CD4-positive, alpha-beta T cell treated with Interferon alpha-2 for 1 hour (primary cell): Measurements from ENCODE around the gene CELF3.
"Not testable (repeated sequence)": the region's sequence is repeated elsewhere in the genome, so short reads cannot be mapped to it uniquely, and the experiment has no call there.

Source experiments
- DNase-seq, 2 donors: peaks; one replicate each; pipeline ENCODE4 v3.0.0-alpha.2; 2020 to 2022

Gene CELF3

GRCh38 chr1:151693057-151693651 lies 23.4 kb downstream of the CELF3 start:
- peak in 1 of 2 donors; percentile 12 for DNase-seq

GRCh38 chr1:151692226-151692625 lies 24.4 kb downstream of the CELF3 start:
- no peak for DNase-seq

- DNase-seq, result no peak
Measured at GRCh38 chr1:151689494-151689893, 27.1 kb downstream of the CELF3 start.

- no peak for DNase-seq
Measured at GRCh38 chr1:151686561-151686960, 30.0 kb downstream of the CELF3 start.

- DNase-seq, result no peak
Measured at GRCh38 chr1:151684128-151684527, 32.5 kb downstream of the CELF3 start.

- not testable (repeated sequence) for DNase-seq
Measured at GRCh38 chr1:151682901-151683300, 33.7 kb downstream of the CELF3 start.

DNA sequence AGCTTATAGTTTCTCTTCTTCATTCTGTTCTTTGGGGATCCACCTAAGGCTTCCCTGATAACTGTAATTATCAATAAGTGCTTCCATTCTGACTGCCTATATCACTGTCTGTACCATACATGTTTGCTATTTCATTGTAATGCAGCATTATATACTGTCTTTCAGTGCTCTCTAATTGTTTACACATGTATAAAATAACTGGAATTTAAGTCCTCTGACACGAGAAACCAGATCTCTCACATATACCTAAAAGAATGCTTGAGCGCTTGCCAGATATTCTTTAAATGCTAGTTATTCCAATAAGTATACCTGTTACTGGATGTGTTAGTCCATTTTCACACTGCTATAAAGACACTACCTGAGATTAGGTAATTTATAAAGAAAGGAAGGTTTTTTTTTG lies 34.7 kb downstream of the CELF3 start:
- DNase-seq, result no peak

DNA sequence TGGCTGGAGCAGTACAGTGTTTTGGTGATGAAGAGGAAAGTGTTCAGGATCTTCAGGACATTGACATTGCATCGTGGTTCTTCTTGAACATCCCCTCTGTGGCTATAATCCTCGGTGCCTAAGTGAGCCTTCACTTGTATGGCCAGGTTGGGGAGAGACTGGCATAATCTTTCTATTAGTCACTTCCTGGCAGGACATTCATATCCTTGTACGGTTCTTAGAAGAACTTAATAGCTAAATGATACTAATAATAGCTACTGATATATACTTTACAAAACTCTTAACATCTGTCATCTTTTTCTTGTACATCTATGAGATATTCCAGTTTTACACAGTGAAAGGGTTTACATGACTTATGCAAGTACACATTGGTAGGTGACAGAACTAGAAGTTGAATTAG lies 35.8 kb downstream of the CELF3 start:
- DNase-seq, result no peak

GRCh38 chr1:151680391-151680790 lies 36.2 kb downstream of the CELF3 start:
- no peak for DNase-seq

- no peak for DNase-seq
Measured at GRCh38 chr1:151673407-151673806, 43.2 kb downstream of the CELF3 start.

DNA sequence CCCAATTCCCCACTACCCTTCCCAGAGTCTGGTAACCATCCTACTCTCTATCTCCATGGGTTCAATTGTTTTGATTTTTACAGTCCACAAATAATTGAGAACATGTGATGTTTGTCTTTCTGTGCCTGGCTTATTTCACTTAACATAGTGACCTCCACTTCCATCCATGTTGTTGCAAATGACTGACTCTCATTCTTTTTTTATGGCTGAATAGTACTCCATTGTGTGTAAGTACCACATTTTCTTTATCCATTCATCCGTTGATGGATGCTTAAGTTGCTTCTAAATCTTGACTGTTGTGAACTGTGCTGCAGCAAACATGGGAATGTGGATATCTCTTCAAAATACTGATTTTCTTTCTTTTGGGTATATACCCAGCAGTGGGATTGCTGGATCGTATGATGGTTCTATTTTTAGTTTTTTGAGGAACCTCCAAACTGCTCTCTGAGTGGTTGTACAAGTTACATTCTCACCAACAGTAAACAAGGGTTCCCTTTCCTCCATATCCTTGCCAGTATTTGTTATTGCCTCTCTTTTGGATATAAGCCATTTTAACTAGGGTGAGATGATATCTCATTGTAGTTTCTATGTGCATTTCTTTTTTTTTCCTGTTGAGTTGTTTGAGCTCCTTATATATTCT lies 46.4 kb downstream of the CELF3 start:
- not testable (repeated sequence) for DNase-seq

- DNase-seq, result no peak
Measured at GRCh38 chr1:151668090-151668489, 48.5 kb downstream of the CELF3 start.

DNA sequence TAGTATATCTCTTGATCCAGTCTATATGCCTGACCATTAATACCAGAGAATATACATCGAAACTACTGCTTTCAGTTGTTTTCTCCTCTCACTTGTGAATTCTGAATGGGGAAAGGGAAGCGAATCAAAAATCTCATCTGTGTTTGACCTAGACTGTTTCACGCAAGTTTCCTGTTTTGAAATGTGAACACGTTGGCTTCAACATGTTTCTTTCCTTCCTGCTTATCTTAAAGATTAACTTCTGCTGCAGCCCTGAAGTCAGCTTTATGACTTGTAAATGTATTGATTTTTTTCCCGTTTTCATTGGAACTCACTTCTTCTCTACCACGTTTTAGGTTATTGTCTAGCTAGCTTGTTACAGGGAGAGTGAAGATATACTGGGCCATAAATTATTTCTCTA lies 54.9 kb downstream of the CELF3 start:
- peak in 1 of 2 donors; percentile 5 for DNase-seq

- no peak for DNase-seq
Measured at GRCh38 chr1:151655371-151655770, 61.2 kb downstream of the CELF3 start.

GRCh38 chr1:151653397-151653796 lies 63.2 kb downstream of the CELF3 start:
- DNase-seq, result no peak
